ENCODE results near the gene TPRG1. TPM values are rescaled to one million over a fixed set of nuclear protein-coding genes. Genes with fewer than 3 reads are reported as not detected.

Gene TPRG1
- total RNA-seq, 2 donors from 2014 or later: 0.69 to 1.3 TPM

DNA sequence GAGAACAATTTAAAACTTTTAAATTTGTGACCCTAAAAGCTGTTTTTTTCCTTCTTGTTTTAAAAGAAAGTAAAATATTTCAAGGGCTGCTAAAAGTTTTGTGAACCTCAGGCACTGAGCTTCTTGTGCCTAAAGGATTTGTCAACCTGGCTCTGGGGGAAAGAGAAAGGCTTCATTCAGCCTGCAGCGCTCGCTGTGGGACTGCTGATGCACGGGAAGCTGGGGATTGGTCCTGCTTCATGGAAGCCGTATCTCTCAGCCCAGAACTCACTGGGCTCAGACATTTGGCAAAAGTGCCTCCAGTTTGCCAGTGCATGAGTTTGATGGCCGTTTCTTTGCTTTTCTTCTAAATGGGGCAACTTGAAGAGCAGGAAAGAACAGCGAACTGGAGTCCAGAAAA is 30.8 kb downstream of the TPRG1 start:
- Mint-ChIP-seq H3K27me3 (ENCODE audit: insufficient read depth) (no peaks in the 10 kb centered on the region), H3K4me3 (no peak overlapping the region), H3K4me1 (peaks cover 4% of the 10 kb centered on the region), H3K27ac (no peak overlapping the region), H3K9me3 (no peaks in the 10 kb centered on the region), H3K36me3 (ENCODE audit: low read depth) (no peaks in the 10 kb centered on the region)
- whole genome bisulfite sequencing, 2 experiments (ENCODE audit: insufficient coverage in 1 of 2, insufficient read length in 1 of 2): 83 to 88% methylated on average over 6 of the region's 6 CpGs
- no peak overlapping the region for H3K27ac ChIP-seq (ENCODE audit: low read depth, low read length)
- no peaks in the 10 kb centered on the region for H3K27me3 ChIP-seq (ENCODE audit: control insufficient read depth, insufficient read depth, low read length, poor library complexity, severe bottlenecking)
- no peak for DNase-seq
- TF ChIP-seq CTCF (conservative IDR thresholded peaks at IDR 0.05): no peak
- no peak overlapping the region for H3K4me3 ChIP-seq (ENCODE audit: low read length)
- no peaks in the 10 kb centered on the region for H3K9me3 ChIP-seq (ENCODE audit: control insufficient read depth, low read length)
- no peaks in the 10 kb centered on the region for H3K36me3 ChIP-seq (ENCODE audit: control insufficient read depth, insufficient read depth, low read length)
- no peaks in the 10 kb centered on the region for H3K4me1 ChIP-seq (ENCODE audit: control insufficient read depth, insufficient read depth, low read length)
- H3K9ac ChIP-seq (ENCODE audit: extremely low read depth, low read length, poor library complexity, severe bottlenecking): no peak overlapping the region

DNA sequence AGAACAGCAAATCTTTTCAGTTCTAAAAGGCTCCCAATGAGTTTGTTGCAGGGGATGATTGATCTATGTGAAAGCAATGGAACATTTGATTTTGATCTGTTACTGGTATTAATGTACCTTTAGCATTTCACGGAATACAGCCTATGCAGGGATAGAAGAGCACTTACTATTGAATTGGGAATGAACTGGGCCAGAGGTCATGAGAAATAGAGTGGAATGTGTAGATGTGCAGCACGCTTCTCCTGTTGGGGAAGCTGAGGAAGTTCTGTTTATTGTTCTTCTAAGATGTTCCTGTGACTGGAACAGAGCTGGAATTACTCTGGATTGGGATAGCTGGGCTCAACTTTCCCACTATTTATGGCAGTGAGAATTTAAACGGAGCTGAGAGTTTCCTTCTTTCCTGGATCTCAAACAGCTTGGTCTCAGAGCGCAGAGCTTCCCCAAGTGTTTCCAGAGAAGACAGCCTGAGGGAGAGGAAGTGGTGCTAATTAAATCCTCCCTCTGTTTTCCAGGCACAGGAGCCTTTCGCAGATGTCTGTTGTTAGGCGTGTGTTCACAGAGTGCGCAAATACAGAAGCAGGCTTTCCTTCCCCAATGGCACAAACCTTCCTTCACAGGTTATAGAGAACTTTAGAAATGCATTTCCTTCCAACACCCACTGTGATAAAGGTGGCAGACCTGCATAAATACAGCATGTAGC is 32.5 kb downstream of the TPRG1 start:
- Mint-ChIP-seq H3K27ac (no peak overlapping the region), H3K9me3 (no peaks in the 10 kb centered on the region), H3K27me3 (ENCODE audit: insufficient read depth) (no peaks in the 10 kb centered on the region), H3K4me3 (no peak overlapping the region), H3K4me1 (peaks cover 4% of the 10 kb centered on the region), H3K36me3 (ENCODE audit: low read depth) (no peaks in the 10 kb centered on the region)
- Histone ChIP-seq H3K27me3 (ENCODE audit: control insufficient read depth, insufficient read depth, low read length, poor library complexity, severe bottlenecking) (no peaks in the 10 kb centered on the region), H3K27ac (ENCODE audit: low read depth, low read length) (no peak overlapping the region), H3K9ac (ENCODE audit: extremely low read depth, low read length, poor library complexity, severe bottlenecking) (no peak overlapping the region), H3K4me3 (ENCODE audit: low read length) (no peak overlapping the region), H3K36me3 (ENCODE audit: control insufficient read depth, insufficient read depth, low read length) (no peaks in the 10 kb centered on the region), H3K9me3 (ENCODE audit: control insufficient read depth, low read length) (no peaks in the 10 kb centered on the region), H3K4me1 (ENCODE audit: control insufficient read depth, insufficient read depth, low read length) (no peaks in the 10 kb centered on the region)
- no peak for TF ChIP-seq CTCF (conservative IDR thresholded peaks at IDR 0.05)
- DNase-seq: no peak
- 91 to 100% methylated on average over 5 to 7 of the region's 7 CpGs for WGBS, 2 experiments (ENCODE audit: insufficient coverage in 1 of 2, insufficient read length in 1 of 2)

DNA sequence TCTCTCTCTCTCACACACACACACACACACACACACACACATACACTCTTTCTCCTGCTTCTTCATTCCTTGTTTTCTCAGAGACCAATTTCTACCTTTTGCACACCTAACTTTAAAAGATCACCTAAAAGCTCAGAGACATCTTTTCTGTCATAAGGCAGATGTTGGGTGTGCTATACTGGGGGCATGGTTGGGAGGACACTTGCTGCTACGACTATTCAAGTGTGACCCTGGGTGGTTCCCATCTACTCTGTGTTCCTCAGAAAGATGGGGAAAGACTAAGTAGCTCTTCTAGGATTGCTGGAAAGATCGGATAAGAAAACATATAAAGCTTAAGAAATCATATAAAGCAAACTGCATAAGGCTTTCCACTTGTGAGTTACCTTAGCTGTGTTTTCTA is 33.2 kb downstream of the TPRG1 start:
- no peaks in the 10 kb centered on the region for H3K27me3 ChIP-seq (ENCODE audit: control insufficient read depth, insufficient read depth, low read length, poor library complexity, severe bottlenecking)
- H3K9ac ChIP-seq (ENCODE audit: extremely low read depth, low read length, poor library complexity, severe bottlenecking): no peak overlapping the region
- H3K4me1 Mint-ChIP-seq: peaks cover 4% of the 10 kb centered on the region
- WGBS, 2 experiments (ENCODE audit: insufficient coverage in 1 of 2, insufficient read length in 1 of 2): 84% methylated on average over 2 of the region's 2 CpGs; no CpG with 5 or more reads in 1 of the 2 experiments
- DNase-seq: no peak
- H3K4me3 ChIP-seq (ENCODE audit: low read length): no peak overlapping the region
- no peaks in the 10 kb centered on the region for H3K9me3 Mint-ChIP-seq
- H3K4me1 ChIP-seq (ENCODE audit: control insufficient read depth, insufficient read depth, low read length): no peaks in the 10 kb centered on the region
- TF ChIP-seq CTCF (conservative IDR thresholded peaks at IDR 0.05): no peak
- no peaks in the 10 kb centered on the region for H3K27me3 Mint-ChIP-seq (ENCODE audit: insufficient read depth)
- H3K27ac ChIP-seq (ENCODE audit: low read depth, low read length): no peak overlapping the region
- H3K36me3 ChIP-seq (ENCODE audit: control insufficient read depth, insufficient read depth, low read length): no peaks in the 10 kb centered on the region
- no peak overlapping the region for H3K27ac Mint-ChIP-seq
- no peak overlapping the region for H3K4me3 Mint-ChIP-seq
- no peaks in the 10 kb centered on the region for H3K9me3 ChIP-seq (ENCODE audit: control insufficient read depth, low read length)
- no peaks in the 10 kb centered on the region for H3K36me3 Mint-ChIP-seq (ENCODE audit: low read depth)

All from endodermal cell (in vitro differentiated cells).